ENCODE data around the gene NVL. TPM values are rescaled to one million over a fixed set of nuclear protein-coding genes. Genes with fewer than 3 reads are reported as not detected.

The NVL gene
- total and polyA plus RNA-seq, 10 of the 15 experiments (the other 5 are each of a cell fraction or from before 2014, with no cell fraction given) = 20.3 to 49.6 (median 35.2) TPM

- TF ChIP-seq CTCF (IDR thresholded peaks at IDR 0.05 in 2 of 3, conservative IDR thresholded peaks at IDR 0.05 in 1 of 3; ENCODE audit: control insufficient read depth in 2 of 3, extremely low read depth in 1 of 3, insufficient read depth in 1 of 3, low read depth in 3 of 3, low read length in 3 of 3) = peak in 2 of 3 experiments; percentile 6 to 16; a peak in 1 of 6 replicates
- TF ChIP-seq SP1 (IDR thresholded peaks at IDR 0.05; ENCODE audit: low read depth, low read length) = peak; percentile 4
- TF ChIP-seq CREM (IDR thresholded peaks at IDR 0.05; ENCODE audit: low read depth) = peak; percentile 23; the same call in 1 of the 2 replicates
- TF ChIP-seq IKZF1 (conservative IDR thresholded peaks at IDR 0.05) = peak; percentile 40; the same call in 1 of the 2 replicates
- TF ChIP-seq ZBTB33 (IDR thresholded peaks at IDR 0.05) = no peak
- TF ChIP-seq FOXK2 (IDR thresholded peaks at IDR 0.05) = no peak
- no peak for TF ChIP-seq SREBF2 (IDR thresholded peaks at IDR 0.05; ENCODE audit: low read length)
- TF ChIP-seq SMARCA5 (IDR thresholded peaks at IDR 0.05) = no peak
- TF ChIP-seq RAD21 (IDR thresholded peaks at IDR 0.05; ENCODE audit: insufficient read depth, low read depth, low read length) = no peak
- peak; percentile 50 to 91 for TF ChIP-seq SRF (IDR thresholded peaks at IDR 0.05; ENCODE audit: low read depth in 2 of 2, low read length in 2 of 2)
- no peak for TF ChIP-seq REST (IDR thresholded peaks at IDR 0.05; ENCODE audit: low read depth, low read length)
- TF ChIP-seq IRF5 (IDR thresholded peaks at IDR 0.05; ENCODE audit: borderline replicate concordance) = no peak
- no peak; the same call in 1 of the 2 replicates for TF ChIP-seq CHD1 (IDR thresholded peaks at IDR 0.05; ENCODE audit: low read depth, low read length)
- TF ChIP-seq LARP7 (IDR thresholded peaks at IDR 0.05) = peak; percentile 26; the same call in 1 of the 2 replicates
- TF ChIP-seq RUNX3 (IDR thresholded peaks at IDR 0.05; ENCODE audit: low read length) = no peak
- TF ChIP-seq NBN (IDR thresholded peaks at IDR 0.05) = 0 out of 2 replicates have a peak, but pooled peaks have one; percentile 12
- no peak for TF ChIP-seq USF2 (IDR thresholded peaks at IDR 0.05; ENCODE audit: borderline replicate concordance, low read depth, low read length)
- TF ChIP-seq HSF1 (IDR thresholded peaks at IDR 0.05; ENCODE audit: low read depth, low read length) = no peak
- TF ChIP-seq STAT3 (IDR thresholded peaks at IDR 0.05; ENCODE audit: low read depth, low read length) = no peak
Measured at GRCh38 chr1:224183591-224184312, 146.2 kb downstream of the NVL start (continued).
